H1 (cell line): ENCODE results near the gene ALDH7A1. TPM values are rescaled to one million over a fixed set of nuclear protein-coding genes. Genes with fewer than 3 reads are reported as not detected.

Experiments used
- ASH2L ChIP-seq: fragments of 200-600, 300-600 bp; sonication (generic); IDR thresholded peaks from one replicate; pipeline ENCODE4 v1.7.1; 2017; ENCODE audit warnings: low read length
- BACH1 ChIP-seq: IDR thresholded peaks from 2 replicates; pipeline ENCODE4 v1.6.1; 2012; ENCODE audit warnings: low read length, improper control_type of control experiment
- BRCA1 ChIP-seq: IDR thresholded peaks from 2 replicates; pipeline ENCODE4 v1.6.1; 2012; ENCODE audit warnings: low read depth, low read length, improper control_type of control experiment
- CBX8 ChIP-seq: fragments of 300-800, 300-1000 bp; sonication (generic); IDR thresholded peaks from 2 replicates; pipeline ENCODE4 v1.7.1; 2016; ENCODE audit warnings: low read depth, low read length, borderline replicate concordance
- CHD1 ChIP-seq: IDR thresholded peaks from 2 replicates; pipeline ENCODE4 v1.6.1; 2012; ENCODE audit warnings: low read depth, low read length, improper control_type of control experiment
- CHD2 ChIP-seq: IDR thresholded peaks from 2 replicates; pipeline ENCODE4 v1.6.1; 2012; ENCODE audit warnings: low read length, improper control_type of control experiment
- CREB1 ChIP-seq: IDR thresholded peaks from 2 replicates; pipeline ENCODE4 v1.6.1; 2012; ENCODE audit warnings: inconsistent platforms
- EP300 ChIP-seq, 2 experiments: IDR thresholded peaks; 1 replicate in 1 of 2; 2 replicates in 1 of 2; pipeline ENCODE4 v1.6.1; 2011 to 2012; ENCODE audit warnings: low read depth in 2 of 2, low read length in 2 of 2, mild to moderate bottlenecking in 2 of 2, borderline replicate concordance in 1 of 2, inconsistent platforms in 1 of 2, moderate library complexity in 1 of 2
- GABPA ChIP-seq: IDR thresholded peaks from 2 replicates; pipeline ENCODE4 v1.6.1; 2011; ENCODE audit warnings: mild to moderate bottlenecking, low read length, moderate library complexity, borderline replicate concordance; ENCODE audit not compliant: insufficient read depth
- GTF2F1 ChIP-seq: IDR thresholded peaks from 2 replicates; pipeline ENCODE4 v1.6.1; 2012; ENCODE audit warnings: low read depth, low read length, improper control_type of control experiment, borderline replicate concordance
- KDM1A ChIP-seq: fragments of 200-600, 300-600 bp; sonication (generic); IDR thresholded peaks from 2 replicates; pipeline ENCODE4 v1.7.1; 2016; ENCODE audit warnings: mild to moderate bottlenecking, low read length, borderline replicate concordance
- KDM4A ChIP-seq: IDR thresholded peaks from one replicate; pipeline ENCODE4 v1.7.1; 2012; ENCODE audit warnings: low read depth, mild to moderate bottlenecking, moderate library complexity, low read length, inconsistent platforms; ENCODE audit not compliant: severe bottlenecking
- KDM5A ChIP-seq: fragments of 200-600 bp; IDR thresholded peaks from 2 replicates; pipeline ENCODE4 v1.7.1; 2012; ENCODE audit warnings: mild to moderate bottlenecking, low read length, inconsistent platforms, mixed read lengths
- MAFK ChIP-seq: IDR thresholded peaks from 2 replicates; pipeline ENCODE4 v1.6.1; 2012; ENCODE audit warnings: low read depth, mild to moderate bottlenecking, improper control_type of control experiment, low read length
- RXRA ChIP-seq: IDR thresholded peaks from 2 replicates; pipeline ENCODE4 v1.6.1; 2011; ENCODE audit warnings: low read depth, mild to moderate bottlenecking, low read length, moderate library complexity; ENCODE audit not compliant: insufficient read depth
- SP2 ChIP-seq: IDR thresholded peaks from 2 replicates; pipeline ENCODE4 v1.6.1; 2012; ENCODE audit warnings: mild to moderate bottlenecking, low read length, inconsistent platforms
- SUZ12 ChIP-seq: fragments of 200-600 bp; sonication (generic); IDR thresholded peaks from 2 replicates; pipeline ENCODE4 v1.6.1; 2012; ENCODE audit warnings: mild to moderate bottlenecking, inconsistent platforms, low read length, moderate library complexity, mixed read lengths
- TAF1 ChIP-seq: IDR thresholded peaks from 2 replicates; pipeline ENCODE4 v1.6.1; 2011; ENCODE audit warnings: mild to moderate bottlenecking, low read depth, low read length
- TEAD4 ChIP-seq: IDR thresholded peaks from 2 replicates; pipeline ENCODE4 v1.6.1; 2012; ENCODE audit warnings: low read depth, low read length, inconsistent platforms, mixed read lengths
- polyA plus RNA-seq, 7 experiments: library from polyadenylated mRNA; depleted of rRNA in 3 of 7; stranded (reverse) in 5 of 7; unstranded in 2 of 7; fragments of >200 nt in 5 of 7; fragments of 200-250 nt in 2 of 7; gene quantifications; 1 replicate in 5 of 7; 2 replicates in 1 of 7; 4 replicates in 1 of 7; pipeline versions ENCODE4 v1.2.1 to v1.2.3, GENCODE V29; 2011 to 2013; ENCODE audit warnings: missing spikeins in 2 of 7, mixed read lengths in 2 of 7
- total RNA-seq: library from RNA; stranded (reverse); fragmentation: NEBNext Ultra II Directional; extraction: Animal tissue kit (Norgen Biotek cat#: 25700); gene quantifications from 2 replicates; pipeline ENCODE4 v1.2.1, GENCODE V29; 2021
- TF ChIP-seq, protein P1 (sequence below): IDR thresholded peaks from 2 replicates; pipeline ENCODE4 v1.6.1; 2012; ENCODE audit warnings: inconsistent platforms
- TF ChIP-seq, protein P2 (sequence below): IDR thresholded peaks from 2 replicates; pipeline ENCODE4 v1.6.1; 2012; ENCODE audit warnings: inconsistent platforms
- TF ChIP-seq, protein P3 (sequence below): IDR thresholded peaks from 2 replicates; pipeline ENCODE4 v1.6.1; 2012; ENCODE audit warnings: low read length, inconsistent platforms

ALDH7A1 gene
- total and polyA plus RNA-seq, 2 of the 8 experiments (the other 6 are each of a cell fraction or from before 2014, with no cell fraction given): 99.6 to 225 TPM

DNA sequence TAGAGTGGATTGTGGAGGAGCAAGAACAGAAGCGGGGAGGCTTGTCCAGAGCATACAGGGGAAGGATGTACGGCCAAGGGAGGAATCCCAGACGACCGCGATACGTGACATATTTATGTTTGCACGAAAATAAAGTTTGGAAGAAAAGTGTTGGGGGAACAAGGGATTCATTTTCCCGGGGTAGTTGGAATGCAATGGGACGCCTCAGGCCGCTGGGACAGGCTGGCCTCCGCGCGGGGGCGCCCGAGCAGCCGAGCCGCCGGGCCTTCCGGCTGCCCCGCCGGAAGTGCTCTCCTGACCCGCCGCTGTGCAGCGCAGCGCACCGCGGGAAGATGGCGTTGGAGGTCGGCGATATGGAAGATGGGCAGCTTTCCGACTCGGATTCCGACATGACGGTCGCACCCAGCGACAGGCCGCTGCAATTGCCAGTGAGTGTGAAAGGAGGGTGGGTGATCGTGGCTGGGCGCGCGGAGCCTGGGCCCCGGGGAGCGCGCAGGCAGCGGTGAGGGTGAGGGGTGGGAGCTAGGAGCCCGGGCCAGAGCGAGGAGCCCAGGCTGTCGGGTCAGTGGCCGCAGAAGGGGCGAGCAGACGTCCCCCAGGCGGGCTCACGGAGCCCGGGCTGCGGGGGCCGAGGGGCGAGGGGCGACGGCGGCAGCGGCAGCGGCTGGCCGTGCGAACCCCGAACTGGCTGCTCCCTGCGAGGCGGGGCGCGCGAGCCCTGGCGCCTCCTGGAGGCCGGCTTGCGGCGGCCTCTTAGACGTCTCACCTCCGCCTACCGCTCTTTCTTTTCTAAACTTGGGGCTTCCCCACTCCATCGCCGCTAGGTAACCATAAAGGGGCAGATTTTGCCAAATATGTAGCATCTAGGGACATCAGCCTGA is 5.9 kb upstream of the ALDH7A1 start, which contains the start of gene PHAX (continued):
- peak; percentile 25; the same call in 1 of the 2 replicates for TF ChIP-seq CHD2
- TF ChIP-seq, protein P1, sequence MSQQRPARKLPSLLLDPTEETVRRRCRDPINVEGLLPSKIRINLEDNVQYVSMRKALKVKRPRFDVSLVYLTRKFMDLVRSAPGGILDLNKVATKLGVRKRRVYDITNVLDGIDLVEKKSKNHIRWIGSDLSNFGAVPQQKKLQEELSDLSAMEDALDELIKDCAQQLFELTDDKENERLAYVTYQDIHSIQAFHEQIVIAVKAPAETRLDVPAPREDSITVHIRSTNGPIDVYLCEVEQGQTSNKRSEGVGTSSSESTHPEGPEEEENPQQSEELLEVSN: no peak
- TF ChIP-seq KDM4A: peak; percentile 92
- peak; percentile 81 for TF ChIP-seq KDM5A
- TF ChIP-seq, protein P2, sequence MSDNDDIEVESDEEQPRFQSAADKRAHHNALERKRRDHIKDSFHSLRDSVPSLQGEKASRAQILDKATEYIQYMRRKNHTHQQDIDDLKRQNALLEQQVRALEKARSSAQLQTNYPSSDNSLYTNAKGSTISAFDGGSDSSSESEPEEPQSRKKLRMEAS: peak; percentile 37; the same call in 1 of the 2 replicates
- TF ChIP-seq CHD1: no peak
- TF ChIP-seq SUZ12: no peak
- TF ChIP-seq ASH2L: peak; percentile 97
- TF ChIP-seq TEAD4: peak; percentile 82
- no peak for TF ChIP-seq CREB1
- peak in 1 of 2 experiments; percentile 15; a peak in 1 of 3 replicates for TF ChIP-seq EP300 (IDR thresholded peaks at IDR 0.05; ENCODE audit: borderline replicate concordance in 1 of 2, low read depth in 2 of 2, low read length in 2 of 2)
- no peak for TF ChIP-seq BRCA1
- TF ChIP-seq, protein P3, sequence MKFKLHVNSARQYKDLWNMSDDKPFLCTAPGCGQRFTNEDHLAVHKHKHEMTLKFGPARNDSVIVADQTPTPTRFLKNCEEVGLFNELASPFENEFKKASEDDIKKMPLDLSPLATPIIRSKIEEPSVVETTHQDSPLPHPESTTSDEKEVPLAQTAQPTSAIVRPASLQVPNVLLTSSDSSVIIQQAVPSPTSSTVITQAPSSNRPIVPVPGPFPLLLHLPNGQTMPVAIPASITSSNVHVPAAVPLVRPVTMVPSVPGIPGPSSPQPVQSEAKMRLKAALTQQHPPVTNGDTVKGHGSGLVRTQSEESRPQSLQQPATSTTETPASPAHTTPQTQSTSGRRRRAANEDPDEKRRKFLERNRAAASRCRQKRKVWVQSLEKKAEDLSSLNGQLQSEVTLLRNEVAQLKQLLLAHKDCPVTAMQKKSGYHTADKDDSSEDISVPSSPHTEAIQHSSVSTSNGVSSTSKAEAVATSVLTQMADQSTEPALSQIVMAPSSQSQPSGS: no peak
- TF ChIP-seq BACH1: peak; percentile 63; the same call in 1 of the 2 replicates
- TF ChIP-seq SP2: no peak
- no peak for TF ChIP-seq MAFK
- TF ChIP-seq TAF1: peak; percentile 94
- TF ChIP-seq GABPA: peak; percentile 90
- no peak; the same call in 1 of the 2 replicates for TF ChIP-seq KDM1A
- no peak for TF ChIP-seq CBX8
- TF ChIP-seq RXRA: no peak
- no peak for TF ChIP-seq GTF2F1
